CD8-positive, alpha-beta memory T cell (primary cell): ENCODE results near the gene MCCC2. TPM values are rescaled to one million over a fixed set of nuclear protein-coding genes. Genes with fewer than 3 reads are reported as not detected.
"Not testable (repeated sequence)": the region's sequence is repeated elsewhere in the genome, so short reads cannot be mapped to it uniquely, and the experiment has no call there.

Source experiments
- CTCF ChIA-PET: fragments of 350-600 bp; sonication (Branson Sonifier 250); formaldehyde crosslinking; loops from one replicate; lab custom pipeline; 2021; ENCODE audit warnings: antibody characterized with exemption; lab: Charles Lee
- POLR2A ChIA-PET: fragments of 350-600 bp; sonication (Branson Sonifier 250); formaldehyde crosslinking; loops from one replicate; lab custom pipeline; 2021; ENCODE audit warnings: antibody characterized with exemption; lab: Charles Lee
- DNase-seq, 5 donors: peaks; one replicate each; pipeline versions ENCODE4 v3.0.0 to v3.0.0-alpha.2; 2020 to 2022; ENCODE audit warnings: mixed read lengths in 1 of 5
- H3K27ac ChIP-seq: one replicate; pipeline ENCODE4 v1.7.0; 2013; ENCODE audit warnings: low read depth, mild to moderate bottlenecking, low read length, moderate library complexity
- H3K27me3 ChIP-seq: 2 replicates; pipeline ENCODE4 v1.7.0; 2013; ENCODE audit warnings: low read length, mild to moderate bottlenecking; ENCODE audit not compliant: insufficient read depth, poor library complexity, severe bottlenecking
- H3K36me3 ChIP-seq: 2 replicates; pipeline ENCODE4 v1.7.0; 2013; ENCODE audit warnings: mild to moderate bottlenecking, low read length, moderate library complexity; ENCODE audit not compliant: insufficient read depth
- H3K4me1 ChIP-seq: 2 replicates; pipeline ENCODE4 v1.7.0; 2013; ENCODE audit warnings: mild to moderate bottlenecking, low read length, moderate library complexity; ENCODE audit not compliant: insufficient read depth
- H3K4me3 ChIP-seq: 2 replicates; pipeline ENCODE4 v1.7.0; 2013; ENCODE audit warnings: mild to moderate bottlenecking, low read length
- H3K9me3 ChIP-seq: 2 replicates; pipeline ENCODE4 v1.7.0; 2013; ENCODE audit warnings: mild to moderate bottlenecking, low read length
- H3K27ac Mint-ChIP-seq, 8 donors: one replicate each; pipeline ENCODE4 v1.8.0; 2020 to 2021; ENCODE audit warnings: mixed read lengths in 8 of 8, mild to moderate bottlenecking in 6 of 8, inconsistent platforms in 3 of 8, moderate library complexity in 3 of 8
- H3K27me3 Mint-ChIP-seq, 2 donors: one replicate each; pipeline ENCODE4 v1.8.0; 2020 to 2021; ENCODE audit warnings: mixed read lengths in 2 of 2, mild to moderate bottlenecking in 1 of 2, moderate library complexity in 1 of 2
- H3K36me3 Mint-ChIP-seq, 3 donors: one replicate each; pipeline ENCODE4 v1.8.0; 2020 to 2021; ENCODE audit warnings: mixed read lengths in 3 of 3, inconsistent platforms in 1 of 3, mild to moderate bottlenecking in 1 of 3
- H3K4me1 Mint-ChIP-seq, 3 donors: one replicate each; pipeline ENCODE4 v1.8.0; 2020 to 2021; ENCODE audit warnings: mixed read lengths in 3 of 3, inconsistent platforms in 1 of 3, mild to moderate bottlenecking in 1 of 3
- H3K4me3 Mint-ChIP-seq, 7 donors: one replicate each; pipeline ENCODE4 v1.8.0; 2020 to 2021; ENCODE audit warnings: mixed read lengths in 7 of 7, mild to moderate bottlenecking in 6 of 7, moderate library complexity in 4 of 7, inconsistent platforms in 2 of 7
- H3K9me3 Mint-ChIP-seq, 5 donors: one replicate each; pipeline ENCODE4 v1.8.0; 2020 to 2022; ENCODE audit warnings: mixed read lengths in 5 of 5, mild to moderate bottlenecking in 3 of 5, moderate library complexity in 2 of 5, inconsistent platforms in 1 of 5
- polyA plus RNA-seq: library from polyadenylated mRNA; unstranded; fragments of 300-500 nt; fragmentation: Illumina TruSeq; gene quantifications from one replicate; pipeline ENCODE4 v1.2.3, GENCODE V29; 2021
- total RNA-seq, 2 experiments: library from RNA; stranded (reverse); gene quantifications; one replicate each; pipeline ENCODE4 v1.2.3, GENCODE V29; 2021

Gene MCCC2
- total and polyA plus RNA-seq, 3 experiments from 2014 or later, result 26.0 to 63.8 (median 62.8) TPM

DNA sequence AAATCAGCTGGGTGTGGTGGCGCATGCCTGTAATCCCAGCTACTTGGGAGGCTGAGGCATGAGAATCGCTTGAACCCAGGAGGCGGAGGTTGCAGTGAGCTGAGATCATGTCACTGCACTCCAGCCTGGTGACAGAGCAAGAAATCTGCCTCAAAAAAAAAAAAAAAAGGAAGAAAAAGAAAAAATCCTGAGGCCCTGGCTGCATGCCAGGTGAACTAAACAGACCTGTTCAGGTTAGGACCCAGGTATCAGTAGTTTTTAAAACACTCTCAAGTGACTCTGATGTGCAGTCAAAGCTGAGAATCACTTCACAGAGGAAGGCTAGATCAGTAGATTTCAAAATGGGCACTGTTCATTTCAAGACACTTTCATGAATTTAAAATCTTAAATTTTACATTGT lies 77.5 kb downstream of the MCCC2 start:
- H3K9me3 Mint-ChIP-seq, H3K27ac ChIP-seq, H3K36me3 Mint-ChIP-seq, H3K36me3 ChIP-seq, CTCF ChIA-PET, H3K27ac Mint-ChIP-seq, H3K4me1 Mint-ChIP-seq, H3K9me3 ChIP-seq, H3K4me3 Mint-ChIP-seq, H3K27me3 Mint-ChIP-seq, POLR2A ChIA-PET, DNase-seq, H3K4me3 ChIP-seq, H3K4me1 ChIP-seq, H3K27me3 ChIP-seq: not testable (repeated sequence)

DNA sequence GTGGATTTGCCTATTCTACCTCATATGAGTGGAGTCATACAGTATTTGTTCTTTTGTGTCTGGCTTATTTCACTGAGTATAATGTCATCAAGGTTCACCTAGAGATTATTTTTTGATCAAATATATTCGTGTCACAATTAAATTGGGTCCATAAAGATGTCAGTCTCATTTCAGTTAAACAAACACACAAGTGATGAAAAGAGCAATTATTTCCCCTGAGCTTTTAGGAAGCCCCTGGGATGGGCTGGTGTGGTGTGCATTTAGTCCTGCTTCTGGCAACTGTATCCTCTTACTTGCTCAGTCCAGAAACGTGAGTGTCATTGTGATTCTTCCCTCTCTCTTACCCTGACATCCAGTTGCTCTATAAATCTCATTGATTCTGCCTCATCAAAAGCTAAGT lies 79.2 kb downstream of the MCCC2 start:
- POLR2A ChIA-PET, result no interaction called here
- Histone ChIP-seq H3K9me3 (no peaks in the 10 kb centered on the region), H3K27ac (no peak overlapping the region), H3K4me1 (no peaks in the 10 kb centered on the region), H3K36me3 (no peaks in the 10 kb centered on the region), H3K4me3 (no peak overlapping the region), H3K27me3 (no peaks in the 10 kb centered on the region)
- no peaks in the 10 kb centered on the region for H3K4me1 Mint-ChIP-seq
- peaks cover 0 to 3% (median 0%) of the 10 kb centered on the region in 3 donors for H3K36me3 Mint-ChIP-seq
- H3K4me3 Mint-ChIP-seq, result no peak overlapping the region
- no peaks in the 10 kb centered on the region for H3K27me3 Mint-ChIP-seq
- no peak for DNase-seq
- CTCF ChIA-PET, result no interaction called here
- H3K9me3 Mint-ChIP-seq, result no peaks in the 10 kb centered on the region
- H3K27ac Mint-ChIP-seq, result no peak overlapping the region

DNA sequence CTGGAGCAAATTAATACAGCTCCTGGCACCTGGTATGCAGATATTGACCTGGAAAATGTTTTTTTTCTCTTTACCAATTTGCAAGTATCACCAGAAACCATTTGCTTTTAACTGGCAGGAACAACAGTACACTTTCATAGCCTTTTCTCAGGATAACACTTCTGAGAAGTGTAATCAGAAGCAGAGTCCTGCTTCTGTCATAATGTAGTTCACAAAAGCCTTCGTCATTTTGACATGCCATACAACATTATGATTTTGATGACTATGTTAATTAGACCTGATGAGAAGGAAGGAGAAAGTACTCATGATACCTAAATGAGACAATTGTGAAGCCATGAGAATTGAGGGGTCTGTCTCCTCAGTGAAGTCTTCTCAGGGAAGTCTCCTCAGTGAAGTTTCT lies 90.8 kb downstream of the MCCC2 start:
- Histone ChIP-seq H3K4me1 (no peaks in the 10 kb centered on the region), H3K9me3 (no peaks in the 10 kb centered on the region), H3K27ac (no peak overlapping the region), H3K4me3 (no peak overlapping the region), H3K36me3 (no peaks in the 10 kb centered on the region), H3K27me3 (no peaks in the 10 kb centered on the region)
- DNase-seq, result no peak
- H3K4me3 Mint-ChIP-seq, result no peak overlapping the region
- ChIA-PET POLR2A (no interaction called here), CTCF (no interaction called here)
- peaks cover 14 to 51% of the 10 kb centered on the region in 2 donors for H3K27me3 Mint-ChIP-seq
- H3K36me3 Mint-ChIP-seq, result peaks cover 0 to 4% (median 0%) of the 10 kb centered on the region in 3 donors
- H3K4me1 Mint-ChIP-seq, result no peaks in the 10 kb centered on the region
- no peak overlapping the region for H3K27ac Mint-ChIP-seq
- H3K9me3 Mint-ChIP-seq, result peaks cover 0 to 1% (median 0%) of the 10 kb centered on the region in 5 donors

DNA sequence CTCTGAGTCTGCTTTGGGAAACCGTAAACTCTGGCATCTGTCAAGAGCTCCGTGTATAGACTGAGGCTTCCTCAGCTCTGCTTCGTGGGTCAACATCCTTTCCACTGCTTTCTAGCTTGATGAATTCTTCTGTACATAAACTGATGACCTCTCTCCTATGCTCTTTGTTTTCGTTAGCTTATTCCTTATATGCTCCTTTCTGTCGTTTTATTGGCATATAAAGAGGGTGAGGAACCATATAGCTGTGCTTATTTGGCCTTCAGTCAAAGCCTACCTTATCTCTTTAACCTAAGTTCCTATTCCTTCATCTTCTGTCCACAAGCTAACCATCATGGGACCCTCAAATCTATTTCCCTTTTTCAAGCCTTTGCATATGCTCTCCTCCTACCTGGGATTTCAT lies 92.6 kb downstream of the MCCC2 start:
- ChIA-PET CTCF (no interaction called here), POLR2A (no interaction called here)
- Mint-ChIP-seq H3K4me3 (no peak overlapping the region), H3K27me3 (peaks cover 22 to 60% of the 10 kb centered on the region in 2 donors), H3K27ac (no peak overlapping the region), H3K9me3 (peaks cover 0 to 5% (median 3%) of the 10 kb centered on the region in 5 donors), H3K4me1 (no peaks in the 10 kb centered on the region), H3K36me3 (peaks cover 0 to 4% (median 0%) of the 10 kb centered on the region in 3 donors)
- no peaks in the 10 kb centered on the region for H3K36me3 ChIP-seq
- no peaks in the 10 kb centered on the region for H3K9me3 ChIP-seq
- no peak for DNase-seq
- no peak overlapping the region for H3K4me3 ChIP-seq
- no peaks in the 10 kb centered on the region for H3K27me3 ChIP-seq
- no peaks in the 10 kb centered on the region for H3K4me1 ChIP-seq
- no peak overlapping the region for H3K27ac ChIP-seq

DNA sequence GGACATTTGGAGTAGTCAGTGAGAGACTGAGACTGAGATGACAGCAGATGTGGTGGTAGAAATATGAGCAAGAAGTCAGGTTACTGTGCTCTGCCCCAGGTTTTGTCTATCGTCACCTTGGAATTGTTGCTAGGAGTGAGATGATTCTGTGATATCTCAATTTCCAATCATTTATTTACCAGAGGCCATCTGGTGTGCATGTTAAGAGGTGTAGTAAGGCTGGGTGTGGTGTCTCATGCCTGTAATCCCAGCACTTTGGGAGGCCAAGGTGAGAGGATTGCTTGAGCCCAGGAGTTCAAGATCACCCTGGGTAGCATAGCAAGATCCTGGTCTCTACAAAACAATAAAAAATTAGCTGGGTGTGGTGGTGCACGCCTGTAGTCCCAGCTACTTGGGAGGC lies 93.4 kb downstream of the MCCC2 start:
- H3K4me1 Mint-ChIP-seq, result no peaks in the 10 kb centered on the region
- H3K9me3 ChIP-seq, result no peaks in the 10 kb centered on the region
- no peak overlapping the region for H3K4me3 Mint-ChIP-seq
- no peak overlapping the region for H3K4me3 ChIP-seq
- peaks cover 0 to 12% (median 0%) of the 10 kb centered on the region in 3 donors for H3K36me3 Mint-ChIP-seq
- no peak for DNase-seq
- H3K27ac ChIP-seq, result no peak overlapping the region
- no peaks in the 10 kb centered on the region for H3K36me3 ChIP-seq
- H3K9me3 Mint-ChIP-seq, result peaks cover 5 to 11% (median 7%) of the 10 kb centered on the region in 5 donors
- CTCF ChIA-PET, result no interaction called here
- POLR2A ChIA-PET, result no interaction called here
- peaks cover 26 to 68% of the 10 kb centered on the region in 2 donors for H3K27me3 Mint-ChIP-seq
- H3K27ac Mint-ChIP-seq, result no peak overlapping the region
- no peaks in the 10 kb centered on the region for H3K4me1 ChIP-seq
- H3K27me3 ChIP-seq, result no peaks in the 10 kb centered on the region

DNA sequence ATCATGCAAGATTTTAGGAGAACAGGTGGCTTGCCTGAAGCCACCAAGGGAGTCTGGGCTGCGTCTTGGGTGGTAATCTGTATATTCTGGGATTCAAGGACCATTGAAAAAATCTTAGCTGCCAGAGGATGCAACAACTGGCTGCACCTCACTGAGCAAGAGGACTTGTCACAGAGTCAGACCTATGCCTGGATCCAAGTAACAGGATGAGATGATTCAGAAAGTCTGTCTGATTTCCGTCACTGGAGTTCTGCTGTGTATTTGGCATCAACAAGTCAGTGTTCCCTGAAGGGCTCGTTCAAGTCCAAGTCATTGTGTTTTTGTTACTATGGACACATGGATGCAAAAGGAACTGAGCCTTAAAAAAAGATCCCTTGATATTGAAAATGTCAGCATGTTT lies 94.2 kb downstream of the MCCC2 start:
- no peak overlapping the region for H3K27ac Mint-ChIP-seq
- H3K4me3 Mint-ChIP-seq, result no peak overlapping the region
- POLR2A ChIA-PET, result no interaction called here
- H3K9me3 Mint-ChIP-seq, result peaks cover 9 to 18% (median 14%) of the 10 kb centered on the region in 5 donors
- peaks cover 26 to 70% of the 10 kb centered on the region in 2 donors for H3K27me3 Mint-ChIP-seq
- no peaks in the 10 kb centered on the region for H3K4me1 ChIP-seq
- CTCF ChIA-PET, result no interaction called here
- peaks cover 0 to 17% (median 0%) of the 10 kb centered on the region in 3 donors for H3K36me3 Mint-ChIP-seq
- H3K36me3 ChIP-seq, result no peaks in the 10 kb centered on the region
- no peak for DNase-seq
- H3K9me3 ChIP-seq, result no peaks in the 10 kb centered on the region
- H3K27ac ChIP-seq, result no peak overlapping the region
- H3K4me1 Mint-ChIP-seq, result no peaks in the 10 kb centered on the region
- H3K4me3 ChIP-seq, result no peak overlapping the region
- no peaks in the 10 kb centered on the region for H3K27me3 ChIP-seq

DNA sequence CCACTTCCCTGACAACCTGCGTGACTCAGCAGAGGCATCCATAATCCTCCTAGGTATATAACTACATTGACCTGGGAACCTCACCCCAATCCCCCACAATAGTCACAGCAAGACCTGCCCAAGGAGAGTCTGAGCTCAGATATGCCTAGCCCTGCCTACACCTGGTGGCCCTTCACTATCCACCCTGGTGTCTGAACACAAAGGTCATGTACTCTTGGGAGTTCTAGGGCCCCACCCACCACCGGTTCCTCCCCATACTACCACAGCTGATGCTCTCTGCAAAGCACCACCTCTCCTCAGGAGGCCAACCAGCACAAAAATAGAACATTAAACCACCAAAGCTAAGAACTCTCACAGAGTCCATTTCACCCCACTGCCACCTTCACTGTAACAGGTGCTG lies 97.2 kb downstream of the MCCC2 start:
- POLR2A ChIA-PET, result no interaction called here
- H3K27me3 ChIP-seq, result no peaks in the 10 kb centered on the region
- no peaks in the 10 kb centered on the region for H3K36me3 ChIP-seq
- Mint-ChIP-seq H3K9me3 (peaks cover 9 to 18% (median 14%) of the 10 kb centered on the region in 5 donors), H3K4me3 (no peak overlapping the region), H3K4me1 (no peaks in the 10 kb centered on the region), H3K27me3 (peaks cover 28 to 73% of the 10 kb centered on the region in 2 donors), H3K36me3 (peaks cover 0 to 17% (median 0%) of the 10 kb centered on the region in 3 donors), H3K27ac (peak overlapping the region in 1 of 8 donors; percentile 34)
- no peaks in the 10 kb centered on the region for H3K4me1 ChIP-seq
- no peak for DNase-seq
- H3K9me3 ChIP-seq, result no peaks in the 10 kb centered on the region
- H3K4me3 ChIP-seq, result no peak overlapping the region
- CTCF ChIA-PET, result interaction anchor here (0.6 kb wide), 1 partner anchor 10 kb away, joined by 3 read pairs; no protein-coding TSS in a partner anchor
- no peak overlapping the region for H3K27ac ChIP-seq

DNA sequence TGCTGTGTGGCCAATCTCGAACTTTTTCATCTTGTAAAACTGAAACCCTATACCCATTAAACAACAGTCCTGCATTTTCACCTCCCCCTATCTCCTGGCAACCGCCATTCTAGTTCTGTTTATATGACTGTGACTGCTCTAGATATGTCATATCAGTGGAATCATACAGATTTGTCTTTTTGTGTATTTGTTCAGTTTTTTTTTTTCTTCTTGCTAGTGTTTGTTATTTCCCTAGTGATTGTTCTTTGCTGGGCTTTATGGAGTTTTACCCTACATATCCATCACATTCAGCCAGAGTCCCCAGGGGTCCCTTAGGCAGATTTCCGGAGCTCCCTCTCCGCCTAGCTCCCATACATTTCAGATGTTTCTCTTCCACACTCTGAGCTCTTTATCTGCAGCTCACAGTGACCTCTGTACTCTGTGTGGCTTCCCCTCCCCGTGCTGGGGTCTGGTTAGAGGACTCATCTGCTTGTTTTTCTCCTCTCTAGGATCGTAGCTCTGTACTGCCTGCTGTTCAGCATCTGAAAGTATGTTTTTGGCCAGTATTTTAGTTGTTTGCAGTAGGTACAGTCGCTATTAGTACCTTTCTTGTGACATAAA lies 106.8 kb downstream of the MCCC2 start:
- Histone ChIP-seq H3K36me3 (no peaks in the 10 kb centered on the region), H3K4me3 (no peak overlapping the region), H3K27me3 (no peaks in the 10 kb centered on the region), H3K9me3 (no peaks in the 10 kb centered on the region), H3K4me1 (peaks cover 5% of the 10 kb centered on the region), H3K27ac (no peak overlapping the region)
- H3K27ac Mint-ChIP-seq, result peak overlapping the region in 2 of 8 donors; percentile 6 to 21
- H3K4me1 Mint-ChIP-seq, result peaks cover 7 to 12% (median 11%) of the 10 kb centered on the region in 3 donors
- DNase-seq, result no peak
- no peak overlapping the region for H3K4me3 Mint-ChIP-seq
- CTCF ChIA-PET, result interaction anchor here (1.5 kb wide), 1 partner anchor 9 kb away, joined by 3 read pairs; no protein-coding TSS in a partner anchor
- POLR2A ChIA-PET, result no interaction called here
- H3K27me3 Mint-ChIP-seq, result peaks cover 2 to 18% of the 10 kb centered on the region in 2 donors
- peaks cover 0 to 3% (median 0%) of the 10 kb centered on the region in 3 donors for H3K36me3 Mint-ChIP-seq
- peaks cover 0 to 6% (median 2%) of the 10 kb centered on the region in 5 donors for H3K9me3 Mint-ChIP-seq
